ENCODE data around the gene TMEM200B.

GRCh38 chr1:29129916-29130315 is 6.2 kb upstream of the TMEM200B start:
- TF ChIP-seq EZH2 (IDR thresholded peaks at IDR 0.05; ENCODE audit: insufficient read depth, poor library complexity, severe bottlenecking) (no peak), EZH2phosphoT487 (IDR thresholded peaks at IDR 0.05; ENCODE audit: insufficient read depth, low read depth) (no peak)
